SW 1271 (cell line): ENCODE measurements around the gene C17orf113.
A peak's percentile ranks its signal among the peaks of the same experiment; 100 is the strongest.
"Not testable (repeated sequence)": the region's sequence is repeated elsewhere in the genome, so short reads cannot be mapped to it uniquely, and the experiment has no call there.

ENCODE experiments used
- DNase-seq, 2 experiments: peaks; one replicate each; lab custom pipeline; 2025; lab: John Stamatoyannopoulos, UW

The C17orf113 gene

DNA sequence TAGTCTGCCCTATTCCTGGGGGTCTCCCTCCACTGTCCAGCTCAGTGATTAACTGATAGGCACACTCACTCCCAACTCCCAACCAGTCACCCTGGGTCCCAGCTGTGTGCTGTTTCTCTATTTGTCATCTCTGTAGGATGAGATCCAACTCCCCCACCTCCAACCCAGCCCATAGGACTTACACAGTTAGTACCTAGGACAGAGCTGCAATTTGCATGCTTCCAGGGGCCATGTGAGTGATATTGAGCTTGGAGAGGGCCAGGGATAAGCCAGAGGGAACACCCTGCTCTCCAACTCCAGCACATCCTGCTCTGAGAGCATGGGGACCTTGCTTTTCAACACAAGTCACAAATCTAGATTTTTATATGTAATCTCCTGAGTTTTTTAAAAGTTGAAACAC, 8.8 kb downstream of the C17orf113 start:
- no peak for DNase-seq

DNA sequence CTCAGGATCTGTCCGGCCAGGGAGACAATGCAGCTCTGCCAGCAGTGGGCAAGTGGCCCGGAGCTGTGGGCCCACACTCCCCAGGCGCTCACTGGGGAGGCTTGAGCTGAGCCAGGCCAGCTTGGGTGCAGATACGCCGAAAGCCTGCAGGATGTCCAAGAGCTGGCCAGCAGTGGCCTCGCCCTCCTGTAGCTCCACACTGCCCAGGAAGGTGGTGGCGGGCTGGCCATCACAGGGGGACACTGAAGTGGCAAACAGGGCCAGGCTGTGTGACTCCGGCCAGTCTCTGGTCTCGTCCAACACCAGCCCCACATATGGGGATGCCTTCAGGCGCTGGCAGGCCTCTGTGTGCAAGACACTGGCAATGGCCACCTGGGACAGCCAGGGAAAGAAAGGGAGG, 9.6 kb downstream of the C17orf113 start:
- no peak for DNase-seq

DNA sequence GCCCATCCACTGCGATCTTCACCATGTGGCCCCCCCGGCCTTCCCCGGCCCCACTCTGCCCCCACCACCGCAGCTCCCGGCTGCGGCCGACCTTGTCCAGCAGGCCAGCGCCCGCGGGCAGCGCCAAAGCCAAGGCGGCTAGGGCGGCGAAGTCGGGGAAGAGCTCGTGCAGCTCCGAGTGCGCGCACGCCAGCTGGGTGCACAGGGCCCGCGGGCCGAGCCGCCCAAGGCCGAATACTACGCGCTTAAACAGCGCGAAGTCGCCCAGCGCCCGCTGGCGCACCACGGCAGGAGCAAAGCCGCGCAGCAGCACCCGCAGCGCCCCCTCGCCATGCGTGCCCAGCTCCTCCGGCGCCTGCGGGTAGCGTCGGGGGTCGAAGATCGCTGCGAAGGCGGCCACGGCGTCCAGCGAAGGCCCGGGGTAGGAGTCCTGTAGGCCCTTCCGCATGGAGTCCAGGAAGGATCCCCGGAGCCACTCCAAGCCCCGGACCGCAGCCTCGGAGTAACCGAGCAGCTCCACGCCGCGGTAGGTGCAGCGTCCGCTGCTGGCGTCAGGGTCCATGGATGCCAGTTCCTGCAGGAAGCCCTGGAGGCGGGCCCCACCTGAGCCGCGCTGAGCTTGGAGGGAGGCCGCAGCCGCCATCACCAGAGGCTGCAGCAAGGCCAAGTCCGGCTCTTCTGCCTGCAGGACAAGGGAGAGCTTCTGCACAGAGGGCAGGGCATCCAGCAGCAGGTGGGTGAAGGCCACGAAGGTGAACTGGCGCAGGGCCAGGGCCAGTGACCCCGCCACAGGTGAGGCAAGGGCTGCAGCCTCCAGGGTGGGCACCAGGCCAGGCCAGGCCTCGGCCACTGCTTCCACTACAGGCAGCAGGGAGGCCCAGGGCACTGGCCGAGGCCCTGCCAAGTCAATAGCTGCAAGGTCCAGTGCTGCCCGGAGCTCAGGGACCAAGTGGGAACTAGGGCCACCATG, 10.3 kb downstream of the C17orf113 start:
- no peak for DNase-seq

DNA sequence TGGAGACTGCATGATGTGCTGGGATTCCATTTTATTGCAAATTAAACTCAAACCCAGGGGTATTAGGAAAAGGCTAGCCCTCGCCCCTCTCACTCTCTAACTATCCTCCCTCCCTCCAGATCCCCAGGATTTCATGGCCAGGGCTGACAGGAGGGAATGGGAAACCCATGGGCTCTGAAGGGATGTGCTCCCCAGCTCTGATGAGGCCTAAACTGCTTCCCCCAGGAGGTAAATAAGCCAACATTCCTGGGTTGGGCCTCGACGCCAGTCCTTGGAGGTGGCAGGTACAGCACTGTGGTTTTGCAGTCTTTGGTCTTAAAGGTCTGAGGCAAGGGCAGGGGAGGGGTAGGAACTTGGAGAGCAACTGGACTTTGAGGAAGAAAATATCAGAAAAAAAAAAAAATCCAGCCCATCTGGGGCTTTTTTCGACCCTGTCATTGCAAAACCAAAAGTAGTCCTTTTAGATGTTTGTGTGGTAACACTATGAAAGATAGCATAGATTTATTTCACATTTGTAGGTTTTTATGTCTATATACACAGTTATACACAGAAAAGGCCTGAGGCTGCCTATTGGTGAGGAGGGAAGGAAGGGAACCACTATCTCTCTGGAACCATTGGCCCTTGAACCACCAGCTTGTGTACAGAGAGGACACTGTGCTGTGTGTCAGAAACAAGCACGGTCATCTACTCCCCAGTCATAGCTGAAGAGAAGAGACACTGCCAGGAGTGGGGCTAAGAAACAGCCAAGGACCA, 12.0 kb downstream of the C17orf113 start:
- no peak for DNase-seq

DNA sequence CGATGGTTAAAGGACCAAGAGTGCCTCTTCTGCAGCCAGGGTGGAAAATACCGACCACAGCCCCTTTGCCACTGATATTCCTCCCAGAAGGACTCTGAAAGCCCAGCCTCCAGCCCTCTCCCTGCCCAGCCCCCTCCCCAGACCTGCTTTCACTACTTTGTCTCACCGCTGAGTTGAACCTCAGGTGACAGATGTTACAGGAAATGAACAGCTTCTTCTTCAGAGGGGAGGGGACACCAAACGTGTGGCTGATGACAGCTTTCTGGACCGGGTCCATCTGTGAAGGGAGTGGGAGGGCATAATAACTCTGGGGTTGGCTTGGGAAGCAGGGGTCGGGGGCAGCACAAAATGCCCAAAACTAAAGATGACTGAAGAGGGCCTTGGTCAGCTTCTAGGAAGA, 16.3 kb downstream of the C17orf113 start:
- DNase-seq: no peak

- no peak for DNase-seq
Observed at GRCh38 chr17:42031584-42031983, 18.8 kb downstream of the C17orf113 start.

DNA sequence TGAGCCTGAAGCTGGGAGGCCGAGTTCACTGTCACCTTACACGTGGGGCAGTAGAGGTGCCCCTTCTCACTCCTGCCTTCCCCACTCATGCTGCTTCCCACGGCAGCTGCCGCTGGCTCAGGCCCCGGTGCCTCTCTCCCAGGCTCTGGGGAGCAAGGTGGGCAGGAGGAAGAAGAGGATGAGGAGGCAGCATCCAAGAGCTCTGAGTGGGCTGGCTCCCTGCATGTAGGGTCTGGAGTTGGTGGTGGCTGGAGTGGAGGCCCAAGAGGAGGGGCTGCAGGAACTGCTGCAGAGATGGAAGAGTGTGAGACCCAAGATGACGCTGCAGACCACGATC, 21.6 kb downstream of the C17orf113 start:
- no peak for DNase-seq

DNA sequence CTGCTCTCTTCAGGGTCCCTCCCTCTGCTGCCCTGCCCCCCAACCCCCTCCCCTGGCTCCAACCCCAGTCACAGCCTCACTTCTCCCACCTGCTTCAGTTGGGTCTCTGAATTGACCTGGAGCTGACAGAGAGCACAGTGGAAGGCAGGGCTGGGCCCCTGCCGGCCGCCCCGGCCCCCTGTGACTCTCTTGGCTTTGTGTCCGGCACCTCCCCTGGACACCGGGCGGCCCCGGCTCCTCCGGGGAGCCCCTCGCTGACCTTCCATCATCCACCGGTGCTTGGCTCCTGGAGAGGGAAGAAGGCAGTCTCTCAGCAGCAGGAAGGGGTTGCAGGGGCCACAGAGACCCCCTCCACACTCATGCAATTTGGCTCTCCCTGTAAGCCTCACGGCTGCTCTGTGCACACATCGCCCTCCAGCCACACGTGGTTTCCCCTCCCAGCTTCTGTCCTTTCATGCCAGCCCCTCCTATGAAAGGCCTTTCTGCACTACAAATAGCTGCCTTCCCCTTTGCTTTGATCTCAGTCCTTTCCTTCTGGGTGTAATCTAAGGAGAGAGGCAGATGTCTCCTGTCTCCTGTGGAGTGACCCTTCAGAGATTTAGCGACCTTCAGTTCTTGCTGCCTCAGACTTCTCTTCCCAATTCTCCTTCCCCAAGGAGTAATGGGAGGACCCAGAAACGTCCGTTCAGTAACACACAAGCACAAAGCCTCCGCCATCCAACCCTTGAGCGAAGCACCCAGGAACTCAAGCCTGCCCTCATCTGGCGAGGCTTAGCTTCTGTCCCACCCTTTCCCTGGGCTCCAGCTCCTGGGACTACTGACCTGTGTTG, 22.2 kb downstream of the C17orf113 start:
- no peak for DNase-seq

DNA sequence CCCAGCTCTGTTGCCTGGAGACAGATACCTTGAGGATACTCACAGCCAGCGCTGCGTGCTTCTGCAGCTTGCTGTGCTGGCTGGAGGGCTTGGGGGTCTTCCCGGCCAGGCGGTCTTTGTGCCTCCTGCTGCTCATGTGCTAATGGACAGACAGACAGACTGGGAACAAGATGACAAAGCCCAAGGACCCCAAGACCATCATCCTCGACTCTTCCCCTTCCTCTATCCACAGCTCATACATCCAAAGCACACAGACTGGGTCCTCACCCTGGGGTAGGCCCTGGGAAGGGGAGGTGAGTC, 22.9 kb downstream of the C17orf113 start:
- DNase-seq: no peak

DNA sequence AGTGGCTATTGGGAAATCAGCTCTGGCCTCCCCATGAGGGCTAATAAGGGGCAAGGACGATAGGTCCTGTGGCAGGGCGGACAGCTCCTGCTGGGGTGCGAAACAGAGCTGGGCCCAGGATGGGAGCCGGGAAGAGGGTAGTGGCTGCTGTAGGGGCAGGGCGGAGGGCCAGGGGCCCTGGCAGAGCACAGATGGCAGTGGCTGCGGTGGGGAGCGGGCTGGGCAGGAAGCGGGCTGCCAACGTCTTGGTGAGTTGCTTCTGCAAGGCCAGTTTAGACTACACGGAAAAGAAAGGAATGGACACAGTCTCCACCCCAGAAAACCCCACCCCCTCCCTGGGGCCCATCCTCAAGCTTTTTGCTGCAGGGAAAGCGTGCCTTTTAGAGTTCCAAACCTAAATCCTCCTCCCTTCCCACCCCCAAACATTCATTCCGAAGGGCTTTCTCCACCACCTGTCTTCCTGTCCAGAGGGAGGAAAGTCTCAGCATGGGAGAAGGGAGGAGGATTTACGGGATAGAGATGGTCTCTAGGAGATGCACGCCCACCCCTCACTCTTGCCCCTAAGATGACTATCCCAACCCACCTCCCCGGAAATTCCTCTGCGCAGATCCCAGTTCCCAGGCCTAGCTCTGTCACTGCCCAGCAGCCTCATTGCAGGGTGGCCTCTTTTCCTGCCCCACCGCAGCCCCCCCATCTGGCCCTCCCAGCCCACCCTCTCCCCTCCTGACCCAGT, 23.4 kb downstream of the C17orf113 start:
- no peak for DNase-seq

- no peak for DNase-seq
Observed at GRCh38 chr17:42025936-42026335, 24.5 kb downstream of the C17orf113 start.

DNA sequence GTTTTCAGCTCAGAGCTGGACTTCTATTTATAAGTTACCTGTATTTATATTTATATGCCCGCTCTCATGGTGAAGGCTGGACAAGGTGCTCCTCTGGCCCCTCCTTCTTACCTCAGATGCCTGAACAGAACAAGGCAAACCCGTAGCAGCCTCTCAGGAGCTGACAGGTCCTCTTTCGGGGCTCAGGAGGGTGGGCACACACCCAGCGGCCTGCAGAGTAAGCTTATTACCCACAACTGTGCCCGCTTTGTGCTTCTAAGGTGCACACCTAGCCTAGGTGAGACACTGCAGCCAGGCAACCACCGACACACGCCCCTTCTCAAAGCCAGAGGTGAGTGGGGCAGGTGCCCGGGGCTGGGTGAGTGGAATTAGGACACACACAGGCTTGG, 25.2 kb downstream of the C17orf113 start:
- no peak for DNase-seq

GRCh38 chr17:42023524-42024349, 26.7 kb downstream of the C17orf113 start:
- no peak for DNase-seq

GRCh38 chr17:42020845-42021244, 29.6 kb downstream of the C17orf113 start:
- DNase-seq: not testable (repeated sequence)

DNA sequence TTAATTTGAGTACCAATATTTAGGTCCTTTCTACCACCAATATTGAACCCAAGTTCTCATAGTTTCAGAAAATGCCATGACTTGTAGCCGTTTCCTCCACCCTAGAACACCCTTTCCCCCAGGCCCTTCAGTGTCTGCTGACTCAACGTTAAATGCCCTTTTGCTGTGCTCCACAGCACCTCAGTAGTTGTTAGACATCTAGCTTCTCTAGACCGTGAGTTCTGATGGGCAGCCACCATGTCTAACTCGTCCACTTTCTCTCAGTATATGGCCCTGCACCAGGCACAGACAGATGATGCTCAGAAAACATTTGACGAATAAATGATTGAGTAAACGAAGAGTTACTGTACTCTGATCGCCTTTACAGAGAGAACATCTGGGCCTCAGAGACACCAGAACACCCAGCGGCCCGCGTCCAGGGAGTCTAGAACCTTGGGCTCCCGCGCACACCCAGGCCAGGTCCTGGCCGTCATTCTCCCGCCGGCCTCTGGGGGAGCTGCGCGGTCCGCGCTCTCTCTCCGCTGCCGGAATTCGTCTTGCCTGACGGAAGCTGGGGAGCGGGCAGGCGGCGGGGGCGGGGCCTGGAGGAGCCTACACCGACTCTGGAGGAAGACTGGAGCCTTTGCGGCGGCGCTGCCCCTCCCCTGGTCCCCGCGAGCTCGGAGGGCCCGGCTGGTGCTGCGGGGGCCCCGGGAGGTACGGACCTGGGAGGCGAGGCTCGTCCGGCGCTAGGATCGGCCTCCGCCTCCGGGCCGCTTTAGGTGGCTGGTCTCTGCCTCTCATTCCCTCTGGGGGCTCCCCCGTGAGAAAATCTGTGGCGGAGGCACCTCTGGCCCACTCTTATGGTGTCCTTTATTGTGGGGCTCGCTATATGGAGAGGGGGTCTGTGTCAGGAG, 30.6 kb downstream of the C17orf113 start, which contains the start of gene NKIRAS2:
Gene NKIRAS2, plus strand, starts transcription at position 582 of the 896 bp plus-strand sequence. CDS start 1,488 bp downstream, outside the sequence.
- DNase-seq: peak; percentile 68 to 88

DNA sequence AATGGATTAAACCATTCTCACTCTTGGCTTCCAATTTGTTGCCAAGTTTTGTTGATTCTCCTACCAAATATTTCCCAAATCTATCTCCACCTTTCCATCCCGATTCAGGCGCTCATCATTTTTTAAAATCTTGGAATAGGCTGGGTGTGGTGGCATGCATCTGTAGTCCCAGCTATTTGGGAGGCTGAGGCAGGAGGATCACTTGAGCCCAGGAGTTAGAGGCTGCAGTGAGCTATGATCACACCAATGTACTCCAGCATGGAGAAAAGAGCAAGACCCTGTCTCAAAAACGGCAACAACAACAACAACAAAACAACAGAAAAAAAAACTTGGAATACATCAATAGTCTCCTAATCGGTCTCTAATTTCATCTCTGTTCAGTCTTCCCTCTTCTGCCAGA, 31.4 kb downstream of the C17orf113 start:
- DNase-seq: no peak

GRCh38 chr17:42018339-42018738, 32.1 kb downstream of the C17orf113 start:
- no peak for DNase-seq

GRCh38 chr17:42017866-42018200, 32.6 kb downstream of the C17orf113 start:
- DNase-seq: no peak

DNA sequence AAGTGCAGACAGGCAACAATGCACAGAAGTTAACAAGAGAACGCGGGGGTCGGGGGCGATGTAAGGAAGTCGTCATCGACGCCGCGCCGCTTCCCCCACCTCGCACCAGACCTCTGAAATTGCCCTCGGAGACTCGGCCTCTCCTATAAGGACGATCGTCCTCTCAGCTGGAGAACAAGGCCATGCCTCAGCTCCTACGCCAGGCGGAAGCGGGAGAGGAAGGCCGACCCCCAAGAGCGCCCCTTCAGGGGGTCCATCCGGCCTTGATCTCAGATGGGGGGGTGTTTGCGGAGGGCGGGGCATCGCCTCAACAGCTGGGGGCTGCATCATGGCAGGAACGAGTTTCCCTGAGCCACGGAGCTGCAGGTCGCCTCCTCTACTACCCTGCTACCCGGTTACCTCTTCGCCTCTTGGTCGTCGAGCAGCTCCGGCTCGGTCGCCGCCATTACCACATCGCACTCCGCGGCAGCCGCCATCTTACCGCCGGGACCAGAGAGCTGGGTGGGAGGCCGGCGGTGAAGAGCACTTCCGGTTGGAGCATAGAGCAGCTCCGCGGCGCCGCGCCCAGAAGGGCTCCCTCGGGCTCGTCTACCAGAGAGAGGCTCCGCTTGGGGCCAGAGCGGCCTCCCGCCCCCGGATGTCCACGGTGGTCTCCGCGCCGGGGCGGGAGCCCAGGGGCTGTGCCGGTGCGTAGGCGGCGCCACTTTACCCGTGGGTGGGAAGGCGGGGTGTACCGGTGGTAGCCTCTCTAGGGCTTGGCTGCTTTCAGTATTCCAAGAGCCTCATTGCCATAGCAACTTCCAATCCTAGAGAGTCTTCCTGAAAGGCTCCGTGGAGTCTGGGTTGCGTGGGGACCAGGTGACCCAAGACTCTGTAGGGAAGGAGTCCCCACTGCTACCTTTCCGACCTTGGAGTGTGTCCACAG, 33.2 kb downstream of the C17orf113 start, which contains the start of gene DNAJC7:
Gene DNAJC7, minus strand, starts transcription at position 499 of the 925 bp plus-strand sequence. Its CDS starts 23 bp downstream, at position 476.
- peak; percentile 83 to 90 for DNase-seq
